C4-2B (cell line): ENCODE results near the gene CZIB.

ENCODE experiments used
- ZFX ChIP-seq: fragments of 450-650 bp; IDR thresholded peaks from 2 replicates; pipeline ENCODE4 v1.6.1; 2017
- TF ChIP-seq, protein P1 (sequence below): fragments of 450-650 bp; conservative IDR thresholded peaks from 2 replicates; pipeline ENCODE4 v1.5.1; 2017; ENCODE audit warnings: mild to moderate bottlenecking

DNA sequence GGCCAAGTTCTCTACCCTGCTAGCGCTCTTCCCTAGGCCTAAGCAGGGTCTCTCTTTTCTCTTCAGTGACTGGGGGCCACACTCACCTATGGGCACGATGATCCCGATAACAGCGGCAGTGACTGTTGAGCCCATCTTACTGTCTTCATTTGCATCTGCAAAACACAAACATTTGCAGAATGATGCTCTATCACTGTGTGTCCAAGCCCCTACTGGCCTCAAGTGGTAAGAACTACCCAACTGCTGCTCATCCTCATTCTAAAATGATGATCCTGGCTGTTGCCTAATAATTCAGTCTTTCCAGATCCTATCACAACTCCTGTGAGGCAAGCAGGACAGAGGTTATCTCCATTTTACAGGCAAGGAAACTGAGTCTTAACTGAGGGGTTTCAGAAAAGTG, 34.6 kb upstream of the CZIB start:
- TF ChIP-seq, protein P1, sequence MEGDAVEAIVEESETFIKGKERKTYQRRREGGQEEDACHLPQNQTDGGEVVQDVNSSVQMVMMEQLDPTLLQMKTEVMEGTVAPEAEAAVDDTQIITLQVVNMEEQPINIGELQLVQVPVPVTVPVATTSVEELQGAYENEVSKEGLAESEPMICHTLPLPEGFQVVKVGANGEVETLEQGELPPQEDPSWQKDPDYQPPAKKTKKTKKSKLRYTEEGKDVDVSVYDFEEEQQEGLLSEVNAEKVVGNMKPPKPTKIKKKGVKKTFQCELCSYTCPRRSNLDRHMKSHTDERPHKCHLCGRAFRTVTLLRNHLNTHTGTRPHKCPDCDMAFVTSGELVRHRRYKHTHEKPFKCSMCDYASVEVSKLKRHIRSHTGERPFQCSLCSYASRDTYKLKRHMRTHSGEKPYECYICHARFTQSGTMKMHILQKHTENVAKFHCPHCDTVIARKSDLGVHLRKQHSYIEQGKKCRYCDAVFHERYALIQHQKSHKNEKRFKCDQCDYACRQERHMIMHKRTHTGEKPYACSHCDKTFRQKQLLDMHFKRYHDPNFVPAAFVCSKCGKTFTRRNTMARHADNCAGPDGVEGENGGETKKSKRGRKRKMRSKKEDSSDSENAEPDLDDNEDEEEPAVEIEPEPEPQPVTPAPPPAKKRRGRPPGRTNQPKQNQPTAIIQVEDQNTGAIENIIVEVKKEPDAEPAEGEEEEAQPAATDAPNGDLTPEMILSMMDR, result no peak; the same call in 1 of the 2 replicates
- no peak for TF ChIP-seq ZFX
